ENCODE measurements around the gene SLC25A39. TPM values are rescaled to one million over a fixed set of nuclear protein-coding genes. Genes with fewer than 3 reads are reported as not detected.

Gene SLC25A39
- total and polyA plus RNA-seq, 2 of the 13 experiments (the other 11 are each of a cell fraction or from before 2014, with no cell fraction given): 144 to 151 TPM

- TF ChIP-seq ZNF432 (CRISPR knock-in tag; IDR thresholded peaks at IDR 0.05; ENCODE audit: borderline replicate concordance) (no peak), NCOA5 (CRISPR knock-in tag; IDR thresholded peaks at IDR 0.05) (no peak), FOXO4 (CRISPR knock-in tag; conservative IDR thresholded peaks at IDR 0.05) (no peak), RBM22 (optimal IDR thresholded peaks at IDR 0.05; ENCODE audit: low read length) (no peak), ZNF569 (CRISPR knock-in tag; IDR thresholded peaks at IDR 0.05; ENCODE audit: borderline replicate concordance) (no peak), ZNF333 (CRISPR knock-in tag; IDR thresholded peaks at IDR 0.05; ENCODE audit: borderline replicate concordance) (0 out of 2 replicates have a peak, but pooled peaks have one; percentile 86), ZMAT5 (CRISPR knock-in tag; IDR thresholded peaks at IDR 0.05; ENCODE audit: borderline replicate concordance, low read depth) (no peak), KDM4B (CRISPR knock-in tag; IDR thresholded peaks at IDR 0.05) (peak; percentile 67; the same call in 1 of the 2 replicates), ZNF670 (CRISPR knock-in tag; IDR thresholded peaks at IDR 0.05; ENCODE audit: borderline replicate concordance) (0 out of 2 replicates have a peak, but pooled peaks have one; percentile 65), CBFB (CRISPR knock-in tag; IDR thresholded peaks at IDR 0.05) (0 out of 2 replicates have a peak, but pooled peaks have one; percentile 18), MLXIP (CRISPR knock-in tag; IDR thresholded peaks at IDR 0.05; ENCODE audit: borderline replicate concordance) (no peak), NFKBIZ (CRISPR knock-in tag; IDR thresholded peaks at IDR 0.05) (no peak; the same call in 1 of the 2 replicates), NFAT5 (CRISPR knock-in tag; IDR thresholded peaks at IDR 0.05) (no peak; the same call in 1 of the 2 replicates), IKZF5 (CRISPR knock-in tag; IDR thresholded peaks at IDR 0.05) (peak; percentile 92), GPN1 (CRISPR knock-in tag; IDR thresholded peaks at IDR 0.05; ENCODE audit: borderline replicate concordance) (no peak), KLF15 (CRISPR knock-in tag; IDR thresholded peaks at IDR 0.05; ENCODE audit: borderline replicate concordance) (no peak)
These were observed 20.4 kb upstream of the SLC25A39 start, which contains the start of gene GRN (continued) for GRCh38 chr17:44344939-44345453.
